ENCODE data around the gene HES4. TPM values are rescaled to one million over a fixed set of nuclear protein-coding genes. Genes with fewer than 3 reads are reported as not detected.

HES4 gene
- total RNA-seq, 1 experiment from 2014 or later, result 145 TPM

DNA sequence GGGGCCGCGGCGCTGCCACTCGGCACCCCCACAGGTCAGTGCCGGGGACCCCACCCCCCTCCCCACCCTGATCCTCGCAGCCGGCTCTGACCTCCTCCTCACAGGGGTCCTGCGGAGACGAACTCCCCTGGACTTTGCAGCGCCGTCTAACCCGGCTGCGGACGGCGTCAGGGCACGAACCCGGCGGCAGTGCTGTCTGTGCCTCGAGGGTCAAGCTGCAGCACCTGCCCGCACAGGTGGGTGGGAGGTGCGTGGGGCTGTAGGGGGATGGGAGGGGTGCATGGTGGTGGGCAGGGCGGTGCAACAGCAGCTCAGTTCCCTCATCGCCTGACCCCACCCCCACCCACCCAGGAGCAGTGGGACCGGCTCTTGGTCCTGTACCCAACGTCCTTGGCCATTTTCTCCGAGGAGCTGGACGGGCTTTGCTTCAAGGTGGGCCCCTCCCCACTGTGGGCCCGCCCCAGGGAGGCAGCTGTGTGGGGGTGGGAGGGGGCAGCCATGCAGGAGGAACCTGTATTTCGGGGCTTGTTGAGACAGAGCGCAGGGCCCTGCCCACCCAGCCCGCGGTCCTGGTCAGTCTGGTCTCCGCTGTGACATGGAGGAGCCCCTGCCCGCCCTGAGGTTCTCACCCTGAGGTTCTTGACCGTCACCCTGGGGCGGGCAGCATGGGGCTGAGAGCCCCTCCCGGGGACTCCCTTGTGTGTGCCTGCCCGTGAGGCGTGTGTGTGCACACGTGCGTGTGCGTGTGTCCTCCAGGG is 28.7 kb downstream of the HES4 start:
- H3K4me3 ChIP-seq (replicated peaks in 1 of 2; ENCODE audit: low read depth in 1 of 2, low read length in 2 of 2), result no peak overlapping the region
- DNase-seq (ENCODE audit: low read depth, low spot score), result no peak
- BruUV-seq (replicated peaks), result no TSS peak
- peaks cover 14 to 35% of the 10 kb centered on the region in 2 experiments for H3K4me1 ChIP-seq (ENCODE audit: control insufficient read depth in 1 of 2, insufficient read depth in 2 of 2, low read length in 2 of 2)
- no peaks in the 10 kb centered on the region for H3K27me3 ChIP-seq (ENCODE audit: insufficient read depth, low read length)
- no peak for ATAC-seq
- no peaks in the 10 kb centered on the region for H4K20me1 ChIP-seq (ENCODE audit: insufficient read depth)
- H2AFZ ChIP-seq (ENCODE audit: low read depth, low read length, poor library complexity, severe bottlenecking), result no peak overlapping the region
- H3K36me3 ChIP-seq (ENCODE audit: control insufficient read depth in 1 of 2, insufficient read depth in 2 of 2, low read length in 2 of 2), result no peaks in the 10 kb centered on the region
- RAD21 ChIA-PET (ENCODE audit: low non-redundant PET in 1 of 2, low total read pairs in 2 of 2, uncharacterized antibody in 2 of 2, unreplicated experiment in 2 of 2), result no interaction called here
- intact Hi-C loops (cut with micrococcal nuclease), result no loop called here
- CTCF ChIA-PET, result no interaction called here
- H3K9me2 ChIP-seq (ENCODE audit: insufficient read depth), result no peaks in the 10 kb centered on the region
- H3K79me2 ChIP-seq (ENCODE audit: insufficient read depth, low read length), result no peaks in the 10 kb centered on the region; the same call in 1 of the 2 replicates
- H3K9ac ChIP-seq (ENCODE audit: low read length), result no peak overlapping the region
- no peak overlapping the region for H3K4me2 ChIP-seq (ENCODE audit: low read length)
- no peak overlapping the region for H3K27ac ChIP-seq (ENCODE audit: low read depth, low read length)
- POLR2A ChIA-PET, result no interaction called here
- H3K9me3 ChIP-seq (ENCODE audit: control insufficient read depth in 1 of 2, insufficient read depth in 1 of 2, low read depth in 1 of 2, low read length in 2 of 2), result no peaks in the 10 kb centered on the region; a peak in 1 of 4 replicates
- no peak for TF ChIP-seq JUND (IDR thresholded peaks at IDR 0.05)
- no peak for TF ChIP-seq POLR2AphosphoS5 (IDR thresholded peaks at IDR 0.05; ENCODE audit: low read depth, low read length)
- no peak for TF ChIP-seq YY1 (IDR thresholded peaks at IDR 0.05; ENCODE audit: extremely low read depth, insufficient replicate concordance, low read depth, low read length)
- TF ChIP-seq MAX (IDR thresholded peaks at IDR 0.05), result no peak
- no peak for TF ChIP-seq CEBPB (IDR thresholded peaks at IDR 0.05; ENCODE audit: low read depth)
- no peak for TF ChIP-seq FOSL1 (IDR thresholded peaks at IDR 0.05; ENCODE audit: low read depth)
- no peak for TF ChIP-seq ZFX (IDR thresholded peaks at IDR 0.05)
- TF ChIP-seq SRF (IDR thresholded peaks at IDR 0.05; ENCODE audit: low read depth), result no peak
- TF ChIP-seq ZNF274 (IDR thresholded peaks at IDR 0.05; ENCODE audit: low read depth, low read length), result no peak
- TF ChIP-seq EGR1 (IDR thresholded peaks at IDR 0.05; ENCODE audit: low read depth), result no peak
- TF ChIP-seq TCF7L2 (IDR thresholded peaks at IDR 0.05; ENCODE audit: borderline replicate concordance, extremely low read depth, insufficient read depth, insufficient read length), result no peak
- no peak for TF ChIP-seq ZBTB33 (IDR thresholded peaks at IDR 0.05; ENCODE audit: extremely low read depth, insufficient replicate concordance, low read length)
- no peak for TF ChIP-seq EZH2phosphoT487 (IDR thresholded peaks at IDR 0.05; ENCODE audit: borderline replicate concordance)
- TF ChIP-seq, protein P1, sequence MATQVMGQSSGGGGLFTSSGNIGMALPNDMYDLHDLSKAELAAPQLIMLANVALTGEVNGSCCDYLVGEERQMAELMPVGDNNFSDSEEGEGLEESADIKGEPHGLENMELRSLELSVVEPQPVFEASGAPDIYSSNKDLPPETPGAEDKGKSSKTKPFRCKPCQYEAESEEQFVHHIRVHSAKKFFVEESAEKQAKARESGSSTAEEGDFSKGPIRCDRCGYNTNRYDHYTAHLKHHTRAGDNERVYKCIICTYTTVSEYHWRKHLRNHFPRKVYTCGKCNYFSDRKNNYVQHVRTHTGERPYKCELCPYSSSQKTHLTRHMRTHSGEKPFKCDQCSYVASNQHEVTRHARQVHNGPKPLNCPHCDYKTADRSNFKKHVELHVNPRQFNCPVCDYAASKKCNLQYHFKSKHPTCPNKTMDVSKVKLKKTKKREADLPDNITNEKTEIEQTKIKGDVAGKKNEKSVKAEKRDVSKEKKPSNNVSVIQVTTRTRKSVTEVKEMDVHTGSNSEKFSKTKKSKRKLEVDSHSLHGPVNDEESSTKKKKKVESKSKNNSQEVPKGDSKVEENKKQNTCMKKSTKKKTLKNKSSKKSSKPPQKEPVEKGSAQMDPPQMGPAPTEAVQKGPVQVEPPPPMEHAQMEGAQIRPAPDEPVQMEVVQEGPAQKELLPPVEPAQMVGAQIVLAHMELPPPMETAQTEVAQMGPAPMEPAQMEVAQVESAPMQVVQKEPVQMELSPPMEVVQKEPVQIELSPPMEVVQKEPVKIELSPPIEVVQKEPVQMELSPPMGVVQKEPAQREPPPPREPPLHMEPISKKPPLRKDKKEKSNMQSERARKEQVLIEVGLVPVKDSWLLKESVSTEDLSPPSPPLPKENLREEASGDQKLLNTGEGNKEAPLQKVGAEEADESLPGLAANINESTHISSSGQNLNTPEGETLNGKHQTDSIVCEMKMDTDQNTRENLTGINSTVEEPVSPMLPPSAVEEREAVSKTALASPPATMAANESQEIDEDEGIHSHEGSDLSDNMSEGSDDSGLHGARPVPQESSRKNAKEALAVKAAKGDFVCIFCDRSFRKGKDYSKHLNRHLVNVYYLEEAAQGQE (IDR thresholded peaks at IDR 0.05; ENCODE audit: low read depth), result no peak
- TF ChIP-seq, protein P2, sequence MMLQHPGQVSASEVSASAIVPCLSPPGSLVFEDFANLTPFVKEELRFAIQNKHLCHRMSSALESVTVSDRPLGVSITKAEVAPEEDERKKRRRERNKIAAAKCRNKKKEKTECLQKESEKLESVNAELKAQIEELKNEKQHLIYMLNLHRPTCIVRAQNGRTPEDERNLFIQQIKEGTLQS (IDR thresholded peaks at IDR 0.05), result no peak
- no peak for TF ChIP-seq SP1 (IDR thresholded peaks at IDR 0.05; ENCODE audit: low read depth)

Measured in HCT116 (cell line).